ENCODE measurements around the gene OMA1. TPM values are rescaled to one million over a fixed set of nuclear protein-coding genes. Genes with fewer than 3 reads are reported as not detected.

OMA1 gene
- total RNA-seq, 1 donor from 2014 or later = 2.4 TPM

- Histone ChIP-seq H3K9me3 (no peaks in the 10 kb centered on the region), H3K27me3 (no peaks in the 10 kb centered on the region), H3K4me3 (no peak overlapping the region), H3K36me3 (peaks cover 4 to 5% of the 10 kb centered on the region in 2 donors), H3K4me1 (no peaks in the 10 kb centered on the region), H3K27ac (no peak overlapping the region)
- DNase-seq (ENCODE audit: low spot score in 2 of 2) = no peak
- no peak for TF ChIP-seq CTCF (IDR thresholded peaks at IDR 0.05)
- intact Hi-C loops (cut with DNase I) = no loop called here
These were observed 59.5 kb downstream of the OMA1 start for GRCh38 chr1:58487002-58487401.

- no peaks in the 10 kb centered on the region for H3K4me1 ChIP-seq
- H3K9me3 ChIP-seq = no peaks in the 10 kb centered on the region
- no peaks in the 10 kb centered on the region for H3K27me3 ChIP-seq
- TF ChIP-seq CTCF (IDR thresholded peaks at IDR 0.05) = no peak
- DNase-seq (ENCODE audit: low spot score in 2 of 2) = no peak
- intact Hi-C loops (cut with DNase I) = no loop called here
- no peak overlapping the region for H3K4me3 ChIP-seq
- no peak overlapping the region for H3K27ac ChIP-seq
- H3K36me3 ChIP-seq = peaks cover 0 to 7% of the 10 kb centered on the region in 2 donors
These were observed 64.6 kb downstream of the OMA1 start for GRCh38 chr1:58481962-58482361.

GRCh38 chr1:58480191-58480590 lies 66.3 kb downstream of the OMA1 start:
- Histone ChIP-seq H3K4me1 (no peaks in the 10 kb centered on the region), H3K27ac (no peak overlapping the region), H3K36me3 (peaks cover 0 to 7% of the 10 kb centered on the region in 2 donors), H3K4me3 (no peak overlapping the region), H3K27me3 (no peaks in the 10 kb centered on the region), H3K9me3 (no peaks in the 10 kb centered on the region)
- intact Hi-C loops (cut with DNase I) = no loop called here
- DNase-seq (ENCODE audit: low spot score in 2 of 2) = no peak
- no peak for TF ChIP-seq CTCF (IDR thresholded peaks at IDR 0.05)

GRCh38 chr1:58477390-58477789 lies 69.1 kb downstream of the OMA1 start:
- no peak overlapping the region for H3K27ac ChIP-seq
- no peaks in the 10 kb centered on the region for H3K4me1 ChIP-seq
- TF ChIP-seq CTCF (IDR thresholded peaks at IDR 0.05) = no peak
- intact Hi-C loops (cut with DNase I) = no loop called here
- no peaks in the 10 kb centered on the region for H3K27me3 ChIP-seq
- no peak overlapping the region for H3K4me3 ChIP-seq
- no peak for DNase-seq (ENCODE audit: low spot score in 2 of 2)
- no peaks in the 10 kb centered on the region for H3K9me3 ChIP-seq
- H3K36me3 ChIP-seq = peaks cover 0 to 7% of the 10 kb centered on the region in 2 donors

GRCh38 chr1:58476179-58476578 lies 70.3 kb downstream of the OMA1 start:
- H3K36me3 ChIP-seq = peaks cover 0 to 7% of the 10 kb centered on the region in 2 donors
- no peaks in the 10 kb centered on the region for H3K27me3 ChIP-seq
- no peak overlapping the region for H3K27ac ChIP-seq
- H3K4me1 ChIP-seq = no peaks in the 10 kb centered on the region
- TF ChIP-seq CTCF (IDR thresholded peaks at IDR 0.05) = no peak
- DNase-seq (ENCODE audit: low spot score in 2 of 2) = no peak
- H3K9me3 ChIP-seq = no peaks in the 10 kb centered on the region
- intact Hi-C loops (cut with DNase I) = no loop called here
- H3K4me3 ChIP-seq = no peak overlapping the region

GRCh38 chr1:58469476-58469875 lies 77.0 kb downstream of the OMA1 start:
- H3K36me3 ChIP-seq = no peaks in the 10 kb centered on the region
- intact Hi-C loops (cut with DNase I) = no loop called here
- no peak overlapping the region for H3K27ac ChIP-seq
- no peaks in the 10 kb centered on the region for H3K27me3 ChIP-seq
- H3K9me3 ChIP-seq = no peaks in the 10 kb centered on the region
- H3K4me3 ChIP-seq = no peak overlapping the region
- H3K4me1 ChIP-seq = no peaks in the 10 kb centered on the region
- no peak for DNase-seq (ENCODE audit: low spot score in 2 of 2)
- TF ChIP-seq CTCF (IDR thresholded peaks at IDR 0.05) = no peak

Data from ascending aorta (tissue), 2 donors.